HG02943 (cell line): ENCODE measurements around the gene TMEM151B.
"Not testable (repeated sequence)": the region's sequence is repeated elsewhere in the genome, so short reads cannot be mapped to it uniquely, and the experiment has no call there.

Source experiments
- ATAC-seq: cut with Tn5 transposase; IDR thresholded peaks from one replicate; pipeline ENCODE4 v1.9.1; 2021; ENCODE audit warnings: mild to moderate bottlenecking, low read depth, moderate library complexity; ENCODE audit not compliant: unreplicated experiment

The TMEM151B gene

DNA sequence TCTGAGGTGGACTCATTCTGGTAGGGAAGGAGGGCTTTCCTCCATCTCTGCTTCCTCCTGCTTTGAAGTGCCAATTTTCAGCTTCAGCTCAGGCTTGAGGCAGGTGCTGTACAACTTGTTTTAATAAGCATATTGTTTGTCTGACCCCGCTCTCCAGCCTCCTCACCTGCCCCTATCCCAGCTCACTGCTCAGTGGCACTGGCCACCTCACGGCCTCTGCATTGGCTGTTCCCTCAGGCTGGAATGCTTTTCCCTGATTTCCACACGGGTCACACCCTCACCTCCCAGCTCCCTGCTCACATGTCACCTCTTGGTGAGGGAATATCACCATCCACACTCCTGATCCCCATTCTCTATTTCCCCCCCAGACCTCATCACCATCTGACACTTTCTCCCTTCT, 28.6 kb downstream of the TMEM151B start:
- no peak for ATAC-seq

DNA sequence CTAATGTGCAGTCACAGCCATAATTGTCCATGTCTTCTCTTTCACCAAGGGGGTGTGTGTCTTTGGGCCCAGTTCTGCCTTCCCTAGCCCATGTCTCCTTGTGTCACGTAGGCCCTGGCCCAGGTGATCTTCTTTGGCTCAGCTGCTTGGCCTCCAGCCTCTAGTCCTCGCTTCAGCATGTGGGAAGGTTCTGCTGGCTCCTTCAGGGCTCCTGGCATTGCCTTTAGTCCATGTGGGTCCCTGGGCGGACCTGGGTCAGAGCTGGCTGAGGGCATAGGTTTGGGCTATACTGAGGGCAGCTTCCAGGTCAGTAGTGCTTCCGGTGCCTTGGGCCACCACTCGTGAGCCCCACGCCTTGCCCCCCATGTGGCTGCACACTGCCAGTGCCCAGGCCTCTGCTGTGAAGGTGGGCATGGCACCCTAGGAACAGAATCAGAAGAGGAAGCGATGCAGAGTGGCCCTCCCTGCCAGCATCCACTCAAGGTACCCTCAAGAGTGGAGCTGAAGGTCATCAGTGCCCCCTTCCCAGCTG, 30.1 kb downstream of the TMEM151B start:
- no peak for ATAC-seq

DNA sequence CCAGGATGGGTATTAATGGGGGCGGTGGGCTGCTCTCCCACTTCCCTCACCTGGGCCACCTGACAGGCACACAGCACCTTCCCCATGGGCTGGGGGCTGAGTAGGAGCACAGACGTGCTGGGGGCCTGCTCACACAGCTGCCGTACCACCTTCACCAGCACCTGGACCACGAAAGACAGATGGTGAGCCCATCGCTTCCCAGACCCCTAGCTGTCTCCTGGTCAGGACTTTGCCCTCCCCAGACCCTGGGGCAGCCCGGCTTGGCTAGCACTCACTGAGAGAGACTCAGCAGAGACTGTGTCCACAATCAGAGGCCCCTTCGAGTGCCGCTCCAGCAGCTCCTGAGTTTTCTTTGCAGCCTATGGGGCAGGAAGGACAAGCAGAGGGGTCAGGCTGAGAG, 30.9 kb downstream of the TMEM151B start:
- no peak for ATAC-seq

DNA sequence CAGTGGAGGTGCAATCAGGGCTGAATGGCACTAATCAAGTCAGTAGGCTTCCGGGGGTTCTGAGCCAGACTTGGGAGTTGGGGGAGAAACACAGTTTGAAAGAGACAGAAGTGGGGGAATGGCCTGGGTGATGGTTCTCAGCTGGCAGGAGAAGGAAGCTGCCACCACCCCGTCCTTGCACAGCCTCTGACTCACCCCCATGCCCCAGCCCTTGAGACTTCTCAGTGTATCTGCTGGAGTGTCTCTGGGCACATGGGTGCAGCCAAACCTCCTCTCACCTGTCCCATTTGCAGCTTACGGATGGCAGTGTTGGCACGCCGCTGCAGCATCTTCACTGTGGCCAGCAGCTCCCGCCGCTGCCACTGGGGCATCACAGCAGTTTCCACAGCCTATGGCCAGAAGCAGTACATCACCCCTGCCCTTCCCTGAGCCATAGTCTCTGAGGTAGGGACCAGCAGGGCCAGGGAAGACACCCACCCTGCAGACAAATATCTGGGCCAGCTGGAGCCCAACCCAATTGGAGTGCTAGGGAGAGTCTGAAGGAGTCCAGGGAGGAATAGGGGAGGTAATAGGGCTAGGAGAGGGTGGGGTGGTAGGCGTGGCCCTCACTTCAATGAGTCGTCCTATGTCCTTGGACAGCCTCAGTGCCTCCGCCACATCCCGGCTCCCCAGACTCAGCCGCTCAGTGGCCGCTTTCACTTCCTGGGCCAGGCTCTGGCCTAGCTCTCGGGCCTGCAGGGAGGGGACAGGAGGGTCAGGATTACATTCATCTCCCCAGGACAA, 31.7 kb downstream of the TMEM151B start:
- ATAC-seq = no peak

DNA sequence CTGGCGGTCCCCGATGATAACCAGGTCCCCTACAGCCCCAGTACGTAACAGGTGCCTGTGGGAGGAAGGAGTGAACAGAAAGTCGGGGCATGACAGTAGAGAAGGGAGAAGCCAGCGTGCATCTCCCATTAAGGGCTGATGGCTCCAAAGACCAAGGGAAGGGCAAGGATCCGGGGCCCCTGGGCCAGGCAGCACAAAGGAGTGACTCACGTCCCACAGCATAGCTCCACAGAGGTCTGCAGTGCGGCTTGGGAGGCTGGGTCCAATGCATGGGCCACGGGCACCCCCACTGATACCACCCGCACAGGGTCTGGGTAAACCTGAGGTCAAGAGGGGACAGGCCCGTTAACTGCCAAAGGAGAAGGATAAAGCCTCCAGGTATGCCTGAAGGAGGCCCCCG, 32.6 kb downstream of the TMEM151B start:
- no peak for ATAC-seq

DNA sequence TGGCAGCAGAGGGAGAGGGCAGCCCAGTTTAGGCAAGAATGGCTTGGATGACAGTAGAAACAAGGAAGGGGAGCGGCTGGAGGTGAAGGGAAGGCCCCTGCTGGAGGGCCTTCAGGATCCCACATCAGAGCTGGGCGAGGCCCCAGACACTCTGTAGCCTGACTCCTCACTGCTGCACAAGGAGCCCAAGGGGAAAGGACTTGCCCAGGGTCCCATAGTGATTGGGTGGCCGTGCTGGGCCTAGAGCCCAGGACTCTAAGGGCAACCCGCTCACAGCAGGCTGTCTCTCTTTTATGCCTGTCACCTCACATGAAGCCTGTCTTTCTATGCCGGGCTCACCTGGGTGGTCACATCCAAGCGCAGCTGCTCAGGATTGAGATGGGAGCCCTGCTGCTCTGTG, 33.6 kb downstream of the TMEM151B start:
- ATAC-seq = no peak

DNA sequence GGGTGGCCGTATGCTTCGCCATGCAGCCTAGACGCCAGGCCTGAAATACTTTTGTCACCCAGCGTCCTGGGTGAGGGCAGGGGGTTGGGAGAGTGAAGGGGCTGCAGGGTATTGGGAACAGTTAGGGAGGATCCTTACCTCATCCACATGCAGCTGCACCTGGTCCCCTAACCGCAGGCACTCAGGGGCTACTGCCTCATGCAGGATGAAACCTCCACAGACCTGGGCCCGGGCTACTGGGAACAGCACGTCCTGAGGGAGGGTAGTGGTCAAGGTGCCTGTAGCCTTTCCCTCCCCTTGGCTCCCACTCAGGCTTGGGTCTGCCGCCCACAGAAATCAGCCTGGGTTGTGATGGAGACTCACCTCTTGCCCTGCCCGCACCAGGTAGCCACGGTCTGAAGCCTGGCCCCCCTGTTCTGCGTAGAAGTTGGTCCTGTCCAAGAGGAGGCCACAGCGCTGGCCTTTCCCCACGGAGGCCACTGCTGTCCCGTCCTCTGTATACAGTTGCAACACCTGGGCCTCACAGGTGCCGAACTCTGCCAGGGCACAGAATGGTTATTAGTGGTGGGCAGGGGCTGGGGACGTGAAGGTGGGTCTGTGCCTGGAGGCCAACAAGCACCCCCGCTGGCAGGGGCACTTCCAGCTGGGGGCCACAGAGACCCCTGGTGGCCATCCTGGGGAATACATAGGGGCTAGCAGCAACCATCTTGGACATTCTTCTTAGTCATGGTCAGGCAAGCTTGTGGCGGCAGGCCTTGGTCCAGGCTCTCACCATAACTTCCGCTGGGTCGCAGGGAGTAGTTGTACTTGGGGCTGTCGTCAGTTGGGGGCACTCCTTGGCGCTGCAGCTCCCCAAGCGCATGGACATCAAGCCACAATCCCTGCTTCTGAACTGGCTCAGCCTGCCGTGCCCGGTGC, 34.3 kb downstream of the TMEM151B start:
- ATAC-seq = no peak

DNA sequence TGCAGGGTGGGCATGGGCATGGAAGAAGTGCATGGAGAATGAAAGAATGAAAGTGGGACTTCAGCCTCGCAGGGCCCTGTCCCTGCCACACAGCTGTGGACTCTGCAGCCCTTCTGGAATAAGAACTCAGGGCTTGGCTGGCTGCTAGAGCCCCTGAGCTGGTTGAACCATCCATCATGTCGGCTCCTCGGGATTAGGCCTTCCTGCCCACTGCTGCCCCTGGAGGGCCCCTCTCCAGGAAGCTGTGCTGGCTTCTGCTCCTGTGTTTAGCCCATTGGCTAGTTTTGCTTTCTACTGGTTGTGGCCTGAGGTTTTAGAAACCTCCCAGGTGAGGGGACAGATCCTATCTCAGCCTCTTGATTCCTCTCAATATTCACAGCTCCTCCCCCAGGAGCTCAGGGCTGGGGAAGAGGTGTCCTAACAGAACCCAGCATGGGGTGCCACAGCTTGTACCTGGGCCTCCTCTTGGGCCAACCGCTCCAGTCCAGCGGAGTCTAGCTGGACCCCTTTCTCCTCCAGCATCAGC, 35.0 kb downstream of the TMEM151B start:
- no peak for ATAC-seq

DNA sequence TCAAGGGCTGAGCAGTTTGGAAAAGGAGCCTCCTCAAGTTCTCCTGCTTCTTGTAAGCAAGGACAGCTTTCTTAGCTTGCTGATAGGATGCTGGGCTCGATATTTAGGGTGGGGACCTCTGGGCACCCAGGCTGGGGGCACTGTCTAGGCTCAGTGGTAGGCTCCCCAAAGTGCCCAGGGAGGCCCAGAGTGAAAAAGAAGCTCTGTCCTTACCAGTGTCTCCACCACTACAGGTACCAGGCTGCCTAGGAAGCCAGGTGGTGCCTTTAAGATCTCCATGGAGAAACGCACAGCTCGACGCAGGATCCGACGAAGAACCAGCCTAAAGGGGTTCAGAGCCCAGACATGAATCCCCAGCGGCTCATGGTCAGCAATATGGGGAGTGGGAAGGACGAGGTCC, 36.5 kb downstream of the TMEM151B start:
- no peak for ATAC-seq

DNA sequence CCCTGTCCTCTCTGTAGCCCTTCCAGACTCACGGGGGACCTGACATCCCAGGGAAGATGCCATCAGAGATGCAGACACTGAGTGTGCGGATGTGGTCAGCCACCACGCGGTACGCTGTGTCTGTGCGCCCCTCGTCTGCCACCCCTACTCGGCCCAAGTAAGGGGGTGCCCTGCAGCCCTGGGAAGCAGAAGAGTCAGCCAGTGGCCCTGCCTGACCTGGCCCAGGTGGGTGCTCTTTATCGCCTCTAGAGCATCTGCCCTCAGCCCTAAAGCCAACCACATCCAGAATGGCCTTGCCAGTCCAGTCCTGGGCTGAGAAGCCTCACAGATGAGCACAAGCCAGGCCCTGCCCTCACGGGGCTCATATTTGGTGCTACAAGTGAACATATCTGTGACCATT, 37.0 kb downstream of the TMEM151B start:
- no peak for ATAC-seq

DNA sequence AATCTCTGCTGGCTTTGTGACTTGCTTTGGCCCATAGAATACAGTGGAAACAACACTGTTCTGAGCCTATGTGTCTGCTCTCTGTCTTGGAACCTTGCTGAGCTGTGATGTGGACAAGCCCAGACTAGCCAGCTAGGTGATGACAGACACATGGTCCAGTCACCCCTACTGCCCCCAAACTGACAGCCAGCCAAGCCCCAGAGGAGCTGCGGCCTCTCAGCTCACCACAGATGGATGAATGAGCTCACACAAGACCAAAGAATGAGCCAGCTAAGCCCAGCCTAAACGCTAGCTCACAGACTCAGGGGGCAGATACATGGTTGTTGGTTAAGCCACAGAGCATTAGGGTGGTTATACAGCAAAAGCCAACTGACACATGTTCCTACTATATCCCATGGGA, 38.8 kb downstream of the TMEM151B start:
- no peak for ATAC-seq

DNA sequence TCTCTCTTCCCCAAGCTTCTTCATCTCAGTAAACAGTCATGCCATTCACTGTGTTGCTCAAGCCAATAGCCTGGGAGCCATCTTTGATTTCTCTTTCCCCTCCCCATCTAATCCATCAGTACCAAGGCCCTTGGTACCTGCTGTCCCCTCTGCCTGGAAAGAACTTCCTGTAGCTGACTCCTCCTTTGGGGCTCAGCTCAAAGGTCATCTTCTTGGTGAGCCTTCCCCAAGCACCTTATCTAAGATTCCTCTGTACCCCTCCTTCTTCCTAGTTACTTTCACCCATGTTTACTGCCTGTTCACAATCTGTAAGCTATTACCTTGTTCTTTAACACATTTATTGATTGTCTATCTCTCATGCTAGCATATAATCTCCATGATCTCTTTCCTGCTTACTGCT, 39.4 kb downstream of the TMEM151B start:
- ATAC-seq = no peak

DNA sequence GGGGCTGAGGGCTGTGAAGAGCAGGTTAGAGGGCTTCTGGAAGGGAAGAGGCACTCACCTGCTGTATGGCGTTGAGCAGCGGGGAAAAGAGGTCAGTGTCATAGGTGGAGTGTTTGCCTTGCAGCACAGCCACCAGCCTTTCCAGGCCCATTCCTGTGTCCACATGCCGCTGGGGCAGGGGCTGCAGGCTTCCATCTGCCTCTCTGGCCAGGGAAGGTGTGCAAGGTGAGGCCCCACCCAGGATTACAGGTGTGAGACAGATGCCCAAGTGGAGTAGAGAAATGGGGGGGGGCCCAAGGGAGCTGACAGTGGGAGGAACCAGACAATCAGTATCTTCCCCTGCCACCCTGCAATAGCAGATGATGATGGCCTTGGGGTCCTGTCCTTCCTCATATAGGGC, 40.0 kb downstream of the TMEM151B start:
- no peak for ATAC-seq

DNA sequence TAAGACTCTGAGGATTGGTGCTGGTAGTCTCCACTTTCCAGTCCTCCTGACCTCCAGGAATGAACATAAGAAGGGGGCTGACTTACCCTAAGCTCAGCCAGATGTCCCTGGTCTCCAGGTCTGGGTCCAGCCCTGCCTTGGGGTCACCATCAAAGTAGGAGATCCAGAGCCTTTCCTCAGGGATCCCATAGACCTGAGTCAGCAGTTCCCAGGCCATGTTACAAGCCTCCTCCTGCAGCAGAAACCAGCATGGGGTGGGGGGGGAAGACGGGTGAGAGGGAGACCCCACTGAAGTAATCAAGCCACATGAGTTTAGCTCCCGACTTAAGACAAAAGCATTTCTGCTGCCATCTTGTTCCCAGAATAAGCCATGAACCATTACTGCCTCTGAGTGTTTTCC, 41.1 kb downstream of the TMEM151B start:
- ATAC-seq = no peak

DNA sequence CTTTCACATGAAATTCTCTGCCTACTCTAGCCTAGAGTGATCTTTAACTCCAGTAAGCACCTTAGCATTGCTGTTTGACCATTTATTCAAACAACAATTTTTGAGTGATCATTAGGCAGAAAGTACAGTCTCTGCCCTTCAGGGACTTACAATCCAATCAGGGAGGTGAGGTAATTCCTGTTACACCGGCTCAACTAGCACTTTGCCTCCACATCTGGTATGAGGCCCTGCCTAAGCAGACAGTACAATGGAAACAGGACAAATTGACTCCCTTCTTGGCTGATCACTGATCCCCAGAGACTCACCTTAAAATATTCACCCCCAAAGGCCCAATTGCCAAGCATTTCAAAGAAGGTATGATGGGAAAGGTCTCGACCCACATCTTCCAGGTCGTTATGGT, 41.5 kb downstream of the TMEM151B start:
- no peak for ATAC-seq

DNA sequence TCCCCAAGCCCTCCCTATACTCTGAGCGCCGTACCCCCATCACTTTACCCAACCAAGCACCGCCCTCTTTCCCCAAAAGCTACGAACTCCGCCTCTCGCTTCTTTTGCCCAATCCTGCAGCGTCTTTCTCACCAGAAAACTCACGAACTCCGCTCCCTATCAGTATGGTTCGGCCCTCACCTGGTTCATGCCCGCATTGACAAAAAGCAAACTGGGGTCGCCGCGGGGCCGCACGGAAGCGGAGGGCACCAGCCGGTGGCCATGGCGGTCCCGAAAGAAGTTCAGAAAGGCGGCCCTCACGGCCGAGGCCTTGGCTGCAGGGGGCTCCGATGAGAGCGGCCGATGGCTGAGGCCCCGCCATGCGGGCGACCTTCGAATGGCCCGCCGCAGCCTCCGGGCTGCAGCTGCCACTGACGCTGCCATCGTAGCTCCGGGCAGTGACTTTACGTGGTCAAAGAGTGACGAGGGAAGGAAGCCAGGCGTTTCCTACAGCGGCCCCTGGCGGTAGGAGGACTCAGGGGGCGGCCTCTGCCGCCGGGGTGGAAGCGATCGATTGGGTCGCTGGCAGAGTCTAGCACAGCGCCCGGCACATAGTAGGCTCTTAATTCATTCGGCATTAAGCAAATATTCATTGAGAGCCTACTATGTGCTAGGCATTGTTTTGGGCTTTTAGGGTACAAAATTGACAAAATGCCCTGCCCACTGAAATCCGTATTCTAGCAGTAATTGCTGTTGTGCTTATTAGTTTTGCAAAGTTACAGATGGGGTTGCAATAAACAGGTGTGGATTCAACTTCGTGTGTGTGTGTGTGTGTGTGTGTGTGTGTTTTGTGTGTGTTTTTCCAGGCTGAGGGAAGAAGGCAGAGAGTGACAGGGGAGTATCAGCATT, 42.9 kb downstream of the TMEM151B start, which contains the start of gene AARS2:
TSS of gene AARS2 (minus strand) at position 447 of the 888 bp plus-strand sequence. CDS start at position 423, 24 bp downstream.
- peak; percentile 82 for ATAC-seq

DNA sequence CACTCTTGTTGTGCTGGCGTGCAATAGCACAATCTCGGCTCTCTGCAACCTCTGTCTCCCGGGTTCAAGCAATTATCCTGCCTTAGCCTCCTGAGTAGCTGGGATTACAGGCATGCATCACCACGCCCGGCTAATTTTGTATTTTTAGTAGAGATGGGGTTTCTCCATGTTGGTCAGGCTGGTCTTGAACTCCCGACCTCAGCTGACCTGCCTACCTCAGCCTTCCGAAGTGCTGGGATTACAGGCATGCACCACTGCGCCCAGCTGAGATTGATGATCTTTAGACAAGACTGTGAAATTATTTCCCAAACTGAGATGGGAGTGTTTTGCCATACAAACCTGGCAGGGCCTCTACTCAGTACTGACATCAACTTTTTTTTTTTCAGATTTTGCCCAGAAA, 44.4 kb downstream of the TMEM151B start:
- not testable (repeated sequence) for ATAC-seq

DNA sequence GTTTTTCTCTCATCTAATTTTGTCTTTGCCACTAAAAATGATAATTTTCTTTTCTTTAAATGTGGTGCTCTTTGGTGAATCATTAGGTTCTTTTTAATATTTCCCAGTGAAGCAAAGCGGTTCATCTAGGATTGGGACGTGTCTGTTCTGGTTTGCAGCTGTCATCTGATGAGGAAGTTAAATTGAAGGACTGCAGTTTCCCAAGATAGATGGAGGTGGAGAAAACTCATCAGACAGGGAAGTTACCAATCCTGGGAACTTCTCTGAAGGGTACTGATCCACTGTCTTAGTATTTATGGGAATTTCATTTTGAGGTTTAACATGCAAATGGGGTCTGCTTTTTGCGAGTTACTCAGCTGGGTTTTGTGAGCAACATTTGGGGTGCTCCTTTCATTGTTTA, 45.3 kb downstream of the TMEM151B start:
- no peak for ATAC-seq

DNA sequence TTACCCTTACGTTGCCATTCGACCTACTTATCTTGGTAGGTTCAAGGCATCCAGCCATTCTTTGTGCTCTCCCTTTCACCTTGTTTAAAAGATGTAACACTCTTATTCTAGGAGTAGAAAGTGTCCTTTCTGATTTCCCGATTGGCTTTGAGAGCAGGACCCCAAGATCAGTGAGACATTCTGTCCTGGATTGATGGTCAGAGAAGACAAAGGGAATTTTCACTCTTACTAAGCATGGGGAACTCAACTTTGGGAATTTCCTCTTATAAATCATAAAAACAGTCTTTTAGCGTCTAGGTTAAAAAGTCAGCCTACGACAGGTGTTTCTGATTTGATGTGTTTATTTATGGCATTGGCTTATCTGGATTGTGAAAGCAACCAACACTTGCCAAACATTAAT, 45.7 kb downstream of the TMEM151B start:
- ATAC-seq = no peak

DNA sequence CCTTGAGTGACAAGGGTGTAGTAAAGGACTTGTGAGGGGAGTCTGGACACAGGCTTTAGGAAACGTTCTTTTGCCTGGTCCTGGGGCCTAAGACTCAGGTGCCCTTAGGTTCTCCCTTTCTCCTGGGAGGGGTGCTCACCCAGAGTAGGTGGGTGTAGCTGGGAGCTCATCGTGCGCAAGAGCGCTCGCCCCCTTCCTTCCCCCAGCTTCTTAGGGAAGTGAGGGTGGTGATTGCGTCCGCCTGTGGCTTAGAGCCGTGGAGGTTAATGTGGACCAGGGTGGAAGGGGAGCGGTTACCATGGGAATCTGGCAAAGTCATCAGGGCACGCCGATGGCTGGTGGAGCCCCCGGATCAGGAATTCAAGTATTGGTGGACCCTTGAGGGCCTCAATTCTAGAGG, 46.2 kb downstream of the TMEM151B start:
- no peak for ATAC-seq
